Gastrocnemius medialis (tissue), 4 donors: ENCODE results near the gene THSD8. TPM values are rescaled to one million over a fixed set of nuclear protein-coding genes. Genes with fewer than 3 reads are reported as not detected.

Source experiments
- ATAC-seq, 2 donors: fragments of 150-250 bp; one replicate each; pipeline ENCODE4 v1.9.1; 2016
- DNase-seq, 2 donors: peaks; one replicate each; pipeline ENCODE4 v3.0.0-alpha.2; 2019
- H3K27ac ChIP-seq, 4 donors: fragments of 200-600 bp; sonication (generic); 1 replicate in 1 of 4; 2 replicates in 3 of 4; pipeline ENCODE4 v1.5.1; 2016 to 2018; ENCODE audit warnings: mild to moderate bottlenecking in 2 of 4, moderate library complexity in 1 of 4
- H3K27me3 ChIP-seq, 3 donors: fragments of 200-600 bp; sonication (generic) in 2 of 3; 1 replicate in 1 of 3; 2 replicates in 2 of 3; pipeline versions ENCODE4 v1.5.1 to v1.6.0; 2016 to 2019; ENCODE audit warnings: mild to moderate bottlenecking in 1 of 3, moderate library complexity in 1 of 3
- H3K36me3 ChIP-seq, 2 donors: fragments of 200-600 bp; sonication (generic) in 1 of 2; one replicate each; pipeline ENCODE4 v1.5.1; 2017 to 2018
- H3K4me1 ChIP-seq, 2 donors: fragments of 200-600 bp; sonication (generic) in 1 of 2; one replicate each; pipeline ENCODE4 v1.5.1; 2016 to 2017; ENCODE audit warnings: mild to moderate bottlenecking in 2 of 2
- H3K4me3 ChIP-seq, 4 donors: fragments of 200-600 bp; sonication (generic) in 3 of 4; 1 replicate in 1 of 4; 2 replicates in 3 of 4; pipeline ENCODE4 v1.5.1; 2016 to 2019; ENCODE audit warnings: mild to moderate bottlenecking in 2 of 4
- H3K9me3 ChIP-seq, 3 donors: fragments of 200-600 bp; sonication (generic) in 2 of 3; 1 replicate in 1 of 3; 2 replicates in 2 of 3; pipeline ENCODE4 v1.5.1; 2016 to 2019
- POLR2A ChIP-seq, 2 donors: fragments of 450-650 bp; IDR thresholded peaks; one replicate each; pipeline ENCODE4 v1.6.1; 2017; ENCODE audit warnings: antibody characterized with exemption in 2 of 2, mild to moderate bottlenecking in 2 of 2, moderate library complexity in 2 of 2
- in situ Hi-C, 4 donors: fragments of 200-750 bp; cut with MboI; loops; one replicate each; pipeline versions ENCODE4 v1.15.0 to v1.8.0; 2017; ENCODE audit warnings: low sequenced_read_pairs in 4 of 4
- intact Hi-C: fragments of 100-400 bp; cut with DNase I; formaldehyde crosslinking; loops from one replicate; pipeline ENCODE4 v1.15.1; 2023; ENCODE audit warnings: low total_unique reads
- total RNA-seq, 4 donors: library from RNA; depleted of rRNA; stranded (reverse); fragments of >200 nt; gene quantifications; one replicate each; pipeline versions ENCODE4 v1.1.0 to v1.2.3, GENCODE V29; 2016
- TF ChIP-seq, protein P1 (sequence below), 5 experiments: fragments of 450-650 bp in 3 of 5; fragments of 200-600 bp in 2 of 5; sonication (generic) in 2 of 5; IDR thresholded peaks in 4 of 5; conservative IDR thresholded peaks in 1 of 5; 1 replicate in 4 of 5; 2 replicates in 1 of 5; pipeline ENCODE4 v1.5.1; 2016 to 2019; ENCODE audit warnings: antibody characterized with exemption in 5 of 5, mild to moderate bottlenecking in 3 of 5, moderate library complexity in 3 of 5

THSD8 gene
- total RNA-seq, 4 donors from 2014 or later: not detected

DNA sequence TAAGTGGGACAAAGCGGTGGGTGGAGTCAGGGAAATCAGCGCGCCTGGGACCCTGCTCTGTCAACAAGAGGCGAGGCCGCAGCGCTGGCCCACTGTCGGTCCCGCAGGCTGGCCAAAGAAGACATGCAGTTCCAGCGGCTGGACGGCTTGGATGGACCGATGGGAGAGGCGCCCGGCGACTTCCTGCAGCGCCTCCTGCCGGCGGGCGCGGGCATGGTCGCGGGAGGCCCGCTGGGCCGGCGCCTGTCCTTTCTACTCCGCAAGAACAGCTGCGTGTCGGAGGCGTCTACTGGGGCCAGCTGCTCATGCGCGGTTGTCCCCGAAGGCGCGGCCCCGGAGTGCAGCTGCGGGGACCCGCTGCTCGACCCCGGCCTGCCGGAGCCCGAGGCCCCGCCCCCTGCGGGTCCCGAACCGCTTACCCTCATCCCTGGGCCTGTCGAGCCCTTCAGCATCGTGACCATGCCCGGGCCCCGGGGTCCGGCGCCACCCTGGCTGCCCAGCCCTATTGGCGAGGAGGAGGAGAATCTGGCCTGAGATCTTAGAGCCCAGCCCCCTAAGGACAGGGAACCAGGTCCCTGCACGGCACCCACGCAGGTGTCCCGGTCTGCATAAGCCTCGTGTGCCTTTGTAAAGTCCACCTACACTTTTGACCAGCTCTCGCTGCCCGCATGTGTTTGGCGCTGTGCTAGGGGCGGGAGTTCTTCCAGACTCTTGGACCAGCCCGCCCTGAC, 44.2 kb upstream of the THSD8 start:
- in situ Hi-C loops: loop anchor here in 1 of 4 donors (5.0 kb wide), 1 partner anchor 90 kb away; no protein-coding TSS in a partner anchor
- Histone ChIP-seq H3K9me3 (no peaks in the 10 kb centered on the region), H3K36me3 (no peaks in the 10 kb centered on the region), H3K4me1 (peaks cover 8% of the 10 kb centered on the region in 2 donors), H3K27ac (peak overlapping the region in 3 of 4 donors; percentile 11 to 58 (median 57)), H3K27me3 (peaks cover 0 to 4% (median 0%) of the 10 kb centered on the region in 3 donors), H3K4me3 (peak overlapping the region; percentile 24 to 53 (median 46))
- DNase-seq: peak in 1 of 2 donors; percentile 70
- intact Hi-C loops: loop anchor here (5.0 kb wide), 1 partner anchor 45 kb away; no protein-coding TSS in a partner anchor
- no peak for TF ChIP-seq POLR2A (IDR thresholded peaks at IDR 0.05)
- TF ChIP-seq, protein P1, sequence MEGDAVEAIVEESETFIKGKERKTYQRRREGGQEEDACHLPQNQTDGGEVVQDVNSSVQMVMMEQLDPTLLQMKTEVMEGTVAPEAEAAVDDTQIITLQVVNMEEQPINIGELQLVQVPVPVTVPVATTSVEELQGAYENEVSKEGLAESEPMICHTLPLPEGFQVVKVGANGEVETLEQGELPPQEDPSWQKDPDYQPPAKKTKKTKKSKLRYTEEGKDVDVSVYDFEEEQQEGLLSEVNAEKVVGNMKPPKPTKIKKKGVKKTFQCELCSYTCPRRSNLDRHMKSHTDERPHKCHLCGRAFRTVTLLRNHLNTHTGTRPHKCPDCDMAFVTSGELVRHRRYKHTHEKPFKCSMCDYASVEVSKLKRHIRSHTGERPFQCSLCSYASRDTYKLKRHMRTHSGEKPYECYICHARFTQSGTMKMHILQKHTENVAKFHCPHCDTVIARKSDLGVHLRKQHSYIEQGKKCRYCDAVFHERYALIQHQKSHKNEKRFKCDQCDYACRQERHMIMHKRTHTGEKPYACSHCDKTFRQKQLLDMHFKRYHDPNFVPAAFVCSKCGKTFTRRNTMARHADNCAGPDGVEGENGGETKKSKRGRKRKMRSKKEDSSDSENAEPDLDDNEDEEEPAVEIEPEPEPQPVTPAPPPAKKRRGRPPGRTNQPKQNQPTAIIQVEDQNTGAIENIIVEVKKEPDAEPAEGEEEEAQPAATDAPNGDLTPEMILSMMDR (IDR thresholded peaks at IDR 0.05 in 4 of 5, conservative IDR thresholded peaks at IDR 0.05 in 1 of 5): peak; percentile 78 to 92 (median 83)
- peak; percentile 60 to 83 for ATAC-seq

DNA sequence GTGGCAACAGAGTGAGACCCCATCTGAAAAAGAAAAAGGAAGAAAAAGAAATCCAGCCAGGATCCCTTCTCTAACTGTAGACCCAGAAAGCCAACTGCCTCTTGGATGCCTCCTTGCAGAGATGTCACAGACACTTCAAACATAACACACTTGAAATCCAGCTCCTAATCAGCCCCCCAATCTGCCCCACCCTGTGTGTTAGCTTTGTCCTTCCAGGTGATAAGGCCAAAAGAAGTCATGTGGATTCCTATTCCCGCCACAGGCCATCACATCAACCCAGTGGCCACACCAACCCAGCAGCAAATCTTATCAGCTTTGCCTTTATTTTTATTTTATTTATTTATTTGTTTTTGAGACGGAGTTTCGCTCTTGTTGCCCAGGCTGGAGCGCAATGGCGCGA, 42.2 kb upstream of the THSD8 start:
- Histone ChIP-seq H3K4me3 (no peak overlapping the region), H3K36me3 (no peaks in the 10 kb centered on the region), H3K4me1 (peaks cover 8% of the 10 kb centered on the region in 2 donors), H3K27me3 (no peaks in the 10 kb centered on the region), H3K9me3 (no peaks in the 10 kb centered on the region), H3K27ac (no peak overlapping the region)
- intact Hi-C loops (loop anchor here (1.0 to 5.0 kb wide), 2 partner anchors 47 to 88 kb away; no protein-coding TSS in a partner anchor), in situ Hi-C loops (loop anchor here (5.0 to 10.0 kb wide), 3 partner anchors 38 to 88 kb away; no protein-coding TSS in a partner anchor)
- ATAC-seq: no peak
- DNase-seq: no peak
- TF ChIP-seq POLR2A (IDR thresholded peaks at IDR 0.05): no peak
- TF ChIP-seq, protein P1 (IDR thresholded peaks at IDR 0.05 in 4 of 5, conservative IDR thresholded peaks at IDR 0.05 in 1 of 5): no peak

DNA sequence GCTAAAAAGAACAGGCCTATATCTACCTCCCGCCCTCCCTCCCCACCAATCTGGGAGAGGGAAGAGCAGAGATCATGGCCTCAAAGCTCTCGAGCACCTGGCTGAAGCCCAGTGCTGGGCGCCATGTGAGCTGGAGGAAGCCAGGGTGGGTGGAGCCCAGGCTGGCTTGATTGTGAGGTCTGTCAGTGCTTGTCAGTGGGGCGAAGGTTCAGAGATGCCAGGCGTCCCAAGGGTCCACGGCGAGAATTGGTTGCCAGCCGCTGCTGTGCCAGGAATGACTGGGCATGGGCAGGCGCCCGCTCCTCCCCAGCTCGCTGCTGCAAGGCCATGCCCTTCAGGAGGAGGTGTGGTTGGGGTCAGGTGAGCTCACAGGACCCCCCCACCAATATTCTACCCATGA, 38.8 kb upstream of the THSD8 start:
- DNase-seq: no peak
- no peaks in the 10 kb centered on the region for H3K36me3 ChIP-seq
- peaks cover 0 to 3% of the 10 kb centered on the region in 2 donors for H3K4me1 ChIP-seq
- in situ Hi-C loops (loop anchor here (5.0 to 10.0 kb wide), 2 partner anchors 34 to 82 kb away; no protein-coding TSS in a partner anchor), intact Hi-C loops (no loop called here)
- no peak for ATAC-seq
- H3K27me3 ChIP-seq: no peaks in the 10 kb centered on the region
- H3K9me3 ChIP-seq: no peaks in the 10 kb centered on the region
- no peak for TF ChIP-seq POLR2A (IDR thresholded peaks at IDR 0.05)
- TF ChIP-seq, protein P1 (IDR thresholded peaks at IDR 0.05 in 4 of 5, conservative IDR thresholded peaks at IDR 0.05 in 1 of 5): no peak
- peak overlapping the region in 2 of 4 donors; percentile 39 to 52 for H3K27ac ChIP-seq
- H3K4me3 ChIP-seq: no peak overlapping the region

DNA sequence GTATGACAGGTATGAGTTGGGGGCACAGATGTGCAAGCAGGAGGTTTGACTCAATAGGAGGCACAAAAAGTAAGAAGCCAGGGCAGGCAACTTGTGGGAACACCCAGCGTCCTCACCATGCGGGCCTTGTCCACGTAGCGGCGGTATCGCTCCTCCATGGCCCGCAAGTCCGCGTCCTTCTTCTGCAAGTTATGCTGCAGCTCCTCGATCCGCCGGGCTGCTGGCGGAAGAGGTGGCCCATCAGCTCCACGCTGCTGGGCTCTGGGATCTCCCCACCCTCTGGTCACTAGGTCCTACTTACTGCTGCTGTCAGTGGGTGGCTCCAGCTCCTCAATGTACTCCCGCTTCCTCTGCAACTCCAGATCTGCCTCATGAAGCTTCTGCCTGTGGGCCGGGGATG, 37.2 kb upstream of the THSD8 start:
- Histone ChIP-seq H3K4me3 (no peak overlapping the region), H3K27ac (no peak overlapping the region), H3K36me3 (no peaks in the 10 kb centered on the region), H3K27me3 (no peaks in the 10 kb centered on the region), H3K4me1 (peaks cover 0 to 4% of the 10 kb centered on the region in 2 donors), H3K9me3 (no peaks in the 10 kb centered on the region)
- TF ChIP-seq, protein P1 (IDR thresholded peaks at IDR 0.05 in 4 of 5, conservative IDR thresholded peaks at IDR 0.05 in 1 of 5): no peak
- TF ChIP-seq POLR2A (IDR thresholded peaks at IDR 0.05): no peak
- intact Hi-C loops (no loop called here), in situ Hi-C loops (loop anchor here (5.0 to 10.0 kb wide), 3 partner anchors 33 to 83 kb away; no protein-coding TSS in a partner anchor)
- ATAC-seq (no peak), DNase-seq (no peak)
